Astrocyte (in vitro differentiated cells and primary cell): ENCODE measurements around the gene GALE.

Source experiments
- EZH2 ChIP-seq: IDR thresholded peaks from 2 replicates; pipeline ENCODE4 v1.6.1; 2012; ENCODE audit warnings: mild to moderate bottlenecking, low read length, inconsistent platforms; ENCODE audit not compliant: insufficient read depth
- TF ChIP-seq, protein P1 (sequence below): IDR thresholded peaks from 2 replicates; pipeline ENCODE4 v1.5.1; 2011; ENCODE audit warnings: low read depth, mild to moderate bottlenecking, inconsistent platforms, low read length, moderate library complexity; ENCODE audit not compliant: insufficient read depth

GRCh38 chr1:23788695-23789094 lies 11.9 kb downstream of the GALE start:
- TF ChIP-seq, protein P1, sequence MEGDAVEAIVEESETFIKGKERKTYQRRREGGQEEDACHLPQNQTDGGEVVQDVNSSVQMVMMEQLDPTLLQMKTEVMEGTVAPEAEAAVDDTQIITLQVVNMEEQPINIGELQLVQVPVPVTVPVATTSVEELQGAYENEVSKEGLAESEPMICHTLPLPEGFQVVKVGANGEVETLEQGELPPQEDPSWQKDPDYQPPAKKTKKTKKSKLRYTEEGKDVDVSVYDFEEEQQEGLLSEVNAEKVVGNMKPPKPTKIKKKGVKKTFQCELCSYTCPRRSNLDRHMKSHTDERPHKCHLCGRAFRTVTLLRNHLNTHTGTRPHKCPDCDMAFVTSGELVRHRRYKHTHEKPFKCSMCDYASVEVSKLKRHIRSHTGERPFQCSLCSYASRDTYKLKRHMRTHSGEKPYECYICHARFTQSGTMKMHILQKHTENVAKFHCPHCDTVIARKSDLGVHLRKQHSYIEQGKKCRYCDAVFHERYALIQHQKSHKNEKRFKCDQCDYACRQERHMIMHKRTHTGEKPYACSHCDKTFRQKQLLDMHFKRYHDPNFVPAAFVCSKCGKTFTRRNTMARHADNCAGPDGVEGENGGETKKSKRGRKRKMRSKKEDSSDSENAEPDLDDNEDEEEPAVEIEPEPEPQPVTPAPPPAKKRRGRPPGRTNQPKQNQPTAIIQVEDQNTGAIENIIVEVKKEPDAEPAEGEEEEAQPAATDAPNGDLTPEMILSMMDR, result no peak
- TF ChIP-seq EZH2, result no peak
